T-cell (primary cell): ENCODE data around the gene CDKN2C. TPM values are rescaled to one million over a fixed set of nuclear protein-coding genes. Genes with fewer than 3 reads are reported as not detected.
A peak's percentile ranks its signal among the peaks of the same experiment; 100 is the strongest.

Source experiments
- ATAC-seq, 4 experiments: fragments of 200-7000 bp in 3 of 4; fragments of 150-1000 bp in 1 of 4; cut with Tn5 transposase; replicated peaks in 1 of 4; 1 replicate in 3 of 4; 2 replicates in 1 of 4; pipeline ENCODE4 v1.10.0; 2021; ENCODE audit warnings: moderate library complexity in 3 of 4, mild to moderate bottlenecking in 2 of 4, moderate number of reproducible peaks in 1 of 4
- CTCF ChIA-PET, 2 donors: fragments of 300-600 bp; sonication (Branson Sonifier 250); formaldehyde crosslinking; loops; one replicate each; lab custom pipeline; 2022; ENCODE audit warnings: antibody characterized with exemption in 2 of 2; lab: Charles Lee
- POLR2A ChIA-PET, 2 donors: fragments of 300-600 bp; sonication (Branson Sonifier 250); formaldehyde crosslinking; loops; one replicate each; lab custom pipeline; 2022; ENCODE audit warnings: antibody characterized with exemption in 2 of 2; lab: Charles Lee
- DNase-seq, 35 experiments: peaks; one replicate each; pipeline versions ENCODE4 v3.0.0 to v3.0.0-alpha.2; 2013 to 2023
- H3K27ac ChIP-seq: one replicate; pipeline ENCODE4 v1.5.1; 2013; ENCODE audit warnings: low read length
- H3K27me3 ChIP-seq, 2 experiments: replicated peaks in 1 of 2; 1 replicate in 1 of 2; 2 replicates in 1 of 2; pipeline versions ENCODE4 v1.6.1 to v1.7.0; 2013; ENCODE audit warnings: low read length in 1 of 2, mixed read lengths in 1 of 2; ENCODE audit not compliant: control insufficient read depth in 2 of 2, insufficient read depth in 2 of 2; ENCODE audit errors: extremely low read depth in 1 of 2
- H3K36me3 ChIP-seq, 2 donors: 1 replicate in 1 of 2; 2 replicates in 1 of 2; pipeline versions ENCODE4 v1.6.1 to v1.7.0; 2013; ENCODE audit warnings: low read length in 1 of 2; ENCODE audit not compliant: control insufficient read depth in 2 of 2, insufficient read depth in 1 of 2; ENCODE audit errors: extremely low read depth in 1 of 2
- H3K4me1 ChIP-seq, 2 experiments: 1 replicate in 1 of 2; 2 replicates in 1 of 2; pipeline versions ENCODE4 v1.6.1 to v1.7.0; 2013; ENCODE audit warnings: low read length in 2 of 2, mixed read lengths in 1 of 2; ENCODE audit not compliant: insufficient read depth in 2 of 2, control insufficient read depth in 1 of 2; ENCODE audit errors: extremely low read depth in 1 of 2
- H3K4me3 ChIP-seq, 2 donors: 1 replicate in 1 of 2; 2 replicates in 1 of 2; pipeline versions ENCODE4 v1.5.1 to v1.7.0; 2013; ENCODE audit warnings: mild to moderate bottlenecking in 2 of 2, low read length in 1 of 2, moderate library complexity in 1 of 2; ENCODE audit not compliant: control insufficient read depth in 1 of 2; ENCODE audit errors: extremely low read depth in 1 of 2
- H3K9me3 ChIP-seq: 2 replicates; pipeline ENCODE4 v1.7.0; 2013
- H3K27ac Mint-ChIP-seq, 2 donors: one replicate each; pipeline ENCODE4 v1.8.0; 2020 to 2021; ENCODE audit warnings: mild to moderate bottlenecking in 2 of 2, mixed read lengths in 2 of 2
- H3K27me3 Mint-ChIP-seq, 2 donors: one replicate each; pipeline ENCODE4 v1.8.0; 2021 to 2022; ENCODE audit warnings: mixed read lengths in 2 of 2
- H3K36me3 Mint-ChIP-seq: one replicate; pipeline ENCODE4 v1.8.0; 2021; ENCODE audit warnings: mixed read lengths
- H3K4me1 Mint-ChIP-seq, 3 donors: one replicate each; pipeline ENCODE4 v1.8.0; 2020 to 2022; ENCODE audit warnings: mixed read lengths in 3 of 3, mild to moderate bottlenecking in 1 of 3
- H3K4me3 Mint-ChIP-seq, 3 donors: one replicate each; pipeline ENCODE4 v1.8.0; 2020 to 2022; ENCODE audit warnings: mild to moderate bottlenecking in 3 of 3, mixed read lengths in 3 of 3, moderate library complexity in 3 of 3
- H3K9me3 Mint-ChIP-seq, 3 donors: one replicate each; pipeline ENCODE4 v1.8.0; 2020 to 2022; ENCODE audit warnings: mixed read lengths in 3 of 3
- WGBS: methylation state at CpG from one replicate; pipeline ENCODE4 v1.1.5; 2013; ENCODE audit warnings: missing lambda C conversion rate; ENCODE audit not compliant: insufficient coverage; 5-methylcytosine and 5-hydroxymethylcytosine counted together
- total RNA-seq, 35 experiments: library from RNA in 6 of 35; stranded (reverse) in 6 of 35; fragments of 120-200 nt in 1 of 35; gene quantifications; one replicate each; pipeline versions ENCODE4 v1.2.1 to v1.2.4 and lab custom pipeline; 2013 to 2026

CDKN2C gene
- total RNA-seq, 5 donors from 2014 or later (not counting 1 experiment from before 2014, with no cell fraction given): 3.2 to 7.1 (median 5.0) TPM

GRCh38 chr1:50955116-50955515, 14.9 kb upstream of the CDKN2C start:
- DNase-seq (no peak), ATAC-seq (no peak)
- Histone ChIP-seq H3K9me3 (no peaks in the 10 kb centered on the region), H3K4me1 (peaks cover 2 to 6% of the 10 kb centered on the region in 2 experiments), H3K27me3 (no peaks in the 10 kb centered on the region), H3K4me3 (no peak overlapping the region), H3K27ac (no peak overlapping the region), H3K36me3 (no peaks in the 10 kb centered on the region)
- Mint-ChIP-seq H3K9me3 (no peaks in the 10 kb centered on the region), H3K4me1 (peaks cover 37 to 42% (median 38%) of the 10 kb centered on the region in 3 donors), H3K27me3 (no peaks in the 10 kb centered on the region), H3K4me3 (no peak overlapping the region), H3K36me3 (peaks cover 6% of the 10 kb centered on the region), H3K27ac (no peak overlapping the region)
- POLR2A ChIA-PET: no interaction called here
- no CpG with 5 or more reads among the region's 1 CpG for WGBS
- CTCF ChIA-PET: no interaction called here

GRCh38 chr1:50959303-50959912, 10.6 kb upstream of the CDKN2C start:
- H3K4me3 ChIP-seq: peak overlapping the region; percentile 80 to 81
- Mint-ChIP-seq H3K27me3 (no peaks in the 10 kb centered on the region), H3K4me3 (peak overlapping the region; percentile 72 to 92 (median 86)), H3K36me3 (no peaks in the 10 kb centered on the region), H3K27ac (peak overlapping the region; percentile 79 to 91), H3K4me1 (peaks cover 29 to 30% (median 29%) of the 10 kb centered on the region in 3 donors), H3K9me3 (no peaks in the 10 kb centered on the region)
- ATAC-seq: peak; percentile 12 to 30 (median 14)
- ChIA-PET CTCF (interaction anchor here (0.6 to 1.9 kb wide), 3 partner anchors 10 to 274 kb away, joined by 3 to 19 read pairs (median 8); partner anchors contain the start of gene CDKN2C (in 1 of the 2)), POLR2A (interaction anchor here in 1 of 2 donors (0.6 to 2.6 kb wide), 2 partner anchors 10 to 17 kb away, joined by 3 to 23 read pairs; partner anchors contain the start of gene CDKN2C)
- peaks cover 7 to 9% of the 10 kb centered on the region in 2 experiments for H3K4me1 ChIP-seq
- DNase-seq: peak in 13 of 35 experiments; percentile 7 to 35 (median 20)
- no peaks in the 10 kb centered on the region for H3K27me3 ChIP-seq
- peak overlapping the region; percentile 45 for H3K27ac ChIP-seq
- no peaks in the 10 kb centered on the region for H3K9me3 ChIP-seq
- H3K36me3 ChIP-seq: no peaks in the 10 kb centered on the region
- 1% methylated on average over 33 of the region's 38 CpGs for WGBS

DNA sequence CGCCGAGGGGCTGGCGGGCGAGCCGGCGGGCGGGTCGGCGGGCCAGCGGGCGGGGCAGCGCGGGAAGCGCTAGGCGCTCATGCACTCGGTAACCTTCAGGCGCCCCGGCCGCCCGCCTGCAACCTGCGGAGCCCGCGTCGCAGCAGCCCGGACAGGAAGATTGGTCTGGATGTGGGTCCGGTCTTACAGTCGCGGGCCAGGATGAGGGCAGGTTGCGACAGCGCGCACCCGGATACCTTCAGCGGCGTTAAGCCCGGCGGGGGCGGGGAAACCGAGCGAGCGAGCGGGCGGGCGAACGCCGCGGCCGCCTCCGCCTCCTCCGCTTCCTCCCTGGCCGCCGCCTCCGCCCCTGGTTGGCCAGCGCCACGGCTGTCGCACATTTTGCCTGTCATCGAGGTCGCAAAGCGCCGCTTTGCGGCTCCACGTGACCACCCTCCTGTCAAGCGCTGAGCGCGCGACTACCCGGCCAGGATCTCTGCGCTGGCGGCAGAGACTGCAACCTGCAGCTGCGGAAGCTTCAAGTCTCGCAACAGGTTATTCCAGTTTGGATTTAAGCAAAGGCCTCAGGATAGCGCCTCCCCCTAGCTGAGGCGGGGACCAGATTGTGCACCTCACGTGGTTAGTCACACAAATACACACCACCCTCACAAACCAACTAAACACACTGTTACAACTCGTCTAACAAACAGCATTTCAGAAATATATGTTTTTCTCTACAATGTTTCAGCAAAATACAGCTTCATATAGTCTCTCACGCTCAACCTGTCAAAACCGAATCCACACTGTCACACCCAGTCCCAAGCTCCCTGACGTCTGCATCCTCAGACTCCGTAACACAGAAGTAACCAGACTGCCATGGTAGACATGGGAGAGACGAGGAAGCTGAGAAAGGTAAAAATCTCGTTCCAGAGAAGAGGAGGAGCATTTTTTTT, 9.9 kb upstream of the CDKN2C start, which contains the start of gene FAF1:
Gene FAF1, minus strand, starts transcription at position 355 of the 932 bp plus-strand sequence. CDS start 456 bp downstream, outside the sequence.
- DNase-seq: peak; percentile 93 to 99 (median 98)
- H3K27me3 ChIP-seq: no peaks in the 10 kb centered on the region
- H3K4me1 Mint-ChIP-seq: peaks cover 23 to 25% (median 25%) of the 10 kb centered on the region in 3 donors
- no peaks in the 10 kb centered on the region for H3K9me3 Mint-ChIP-seq
- H3K27ac ChIP-seq: peak within 1 kb of the TSS; percentile 65
- H3K36me3 Mint-ChIP-seq: no peaks in the 10 kb centered on the region
- CTCF ChIA-PET: interaction anchor here (0.9 to 1.9 kb wide), 5 partner anchors 9 to 229 kb away, joined by 3 to 19 read pairs (median 5); partner anchors contain the start of gene CDKN2C (in 2 of the 2)
- peak within 1 kb of the TSS; percentile 80 to 81 for H3K4me3 ChIP-seq
- no peaks in the 10 kb centered on the region for H3K36me3 ChIP-seq
- WGBS: under 1% methylated on average over 73 of the region's 80 CpGs
- peak within 1 kb of the TSS; percentile 91 to 98 for H3K27ac Mint-ChIP-seq
- H3K4me1 ChIP-seq: peaks cover 7 to 9% of the 10 kb centered on the region in 2 experiments
- peak within 1 kb of the TSS; percentile 72 to 92 (median 89) for H3K4me3 Mint-ChIP-seq
- no peaks in the 10 kb centered on the region for H3K9me3 ChIP-seq
- ATAC-seq: peak; percentile 88 to 95 (median 92)
- H3K27me3 Mint-ChIP-seq: no peaks in the 10 kb centered on the region
- POLR2A ChIA-PET: interaction anchor here (0.9 to 2.6 kb wide), 4 partner anchors 10 to 276 kb away, joined by 3 to 23 read pairs (median 6); partner anchors contain the start of genes CDKN2C (in 2 of the 2) and RNF11 (in 1 of the 2)

- H3K36me3 Mint-ChIP-seq: no peaks in the 10 kb centered on the region
- peaks cover 14 to 16% (median 16%) of the 10 kb centered on the region in 3 donors for H3K4me1 Mint-ChIP-seq
- H3K9me3 Mint-ChIP-seq: no peaks in the 10 kb centered on the region
- no peak overlapping the region for H3K27ac Mint-ChIP-seq
- no peak for DNase-seq
- Histone ChIP-seq H3K4me3 (no peak overlapping the region), H3K9me3 (no peaks in the 10 kb centered on the region), H3K27ac (no peak overlapping the region), H3K36me3 (no peaks in the 10 kb centered on the region), H3K4me1 (peaks cover 2 to 12% of the 10 kb centered on the region in 2 experiments), H3K27me3 (no peaks in the 10 kb centered on the region)
- ATAC-seq: no peak
- no peak overlapping the region for H3K4me3 Mint-ChIP-seq
- ChIA-PET POLR2A (no interaction called here), CTCF (no interaction called here)
- no peaks in the 10 kb centered on the region for H3K27me3 Mint-ChIP-seq
- WGBS: 92% methylated on average over 2 of the region's 11 CpGs
These were observed 5.2 kb upstream of the CDKN2C start for GRCh38 chr1:50964863-50965262.

GRCh38 chr1:50966991-50967390, 3.1 kb upstream of the CDKN2C start:
- DNase-seq (no peak), ATAC-seq (no peak)
- Histone ChIP-seq H3K27ac (no peak overlapping the region), H3K4me1 (peaks cover 7 to 13% of the 10 kb centered on the region in 2 experiments), H3K27me3 (no peaks in the 10 kb centered on the region), H3K36me3 (no peaks in the 10 kb centered on the region), H3K9me3 (no peaks in the 10 kb centered on the region), H3K4me3 (no peak overlapping the region)
- no CpG with 5 or more reads among the region's 3 CpGs for WGBS
- ChIA-PET POLR2A (no interaction called here), CTCF (no interaction called here)
- Mint-ChIP-seq H3K27me3 (no peaks in the 10 kb centered on the region), H3K4me1 (peaks cover 23 to 29% (median 25%) of the 10 kb centered on the region in 3 donors), H3K4me3 (peak overlapping the region in 1 of 3 donors; percentile 98), H3K27ac (peak overlapping the region; percentile 87 to 91), H3K9me3 (no peaks in the 10 kb centered on the region), H3K36me3 (no peaks in the 10 kb centered on the region)
